Neural progenitor cell (in vitro differentiated cells): ENCODE results near the gene LSM10. TPM values are rescaled to one million over a fixed set of nuclear protein-coding genes. Genes with fewer than 3 reads are reported as not detected.

Experiments
- DNase-seq: peaks from one replicate; pipeline ENCODE4 v3.0.0-alpha.2; 2016; ENCODE audit warnings: low spot score
- H2AFZ ChIP-seq: fragments of 200-600 bp; sonication (generic); replicated peaks from 2 replicates; pipeline ENCODE4 v1.6.1; 2016; ENCODE audit warnings: antibody characterized with exemption
- H3F3A ChIP-seq: fragments of 200-600 bp; sonication (generic); 2 replicates; pipeline ENCODE4 v1.6.1; 2016; ENCODE audit warnings: antibody characterized with exemption, low read depth
- H3K27ac ChIP-seq: fragments of 200-600 bp; sonication (generic); 2 replicates; pipeline ENCODE4 v1.5.1; 2016; ENCODE audit warnings: mild to moderate bottlenecking
- H3K27me3 ChIP-seq: fragments of 200-600 bp; sonication (generic); 2 replicates; pipeline ENCODE4 v1.6.1; 2016; ENCODE audit warnings: mild to moderate bottlenecking, moderate library complexity
- H3K36me3 ChIP-seq: fragments of 200-600 bp; sonication (generic); 2 replicates; pipeline ENCODE4 v1.5.1; 2016
- H3K4me1 ChIP-seq: fragments of 200-600 bp; sonication (generic); 2 replicates; pipeline ENCODE4 v1.6.1; 2016; ENCODE audit warnings: mixed run types
- H3K4me2 ChIP-seq: fragments of 200-600 bp; sonication (generic); 2 replicates; pipeline ENCODE4 v1.6.1; 2016
- H3K4me3 ChIP-seq: fragments of 200-600 bp; sonication (generic); 2 replicates; pipeline ENCODE4 v1.5.1; 2016
- H3K79me2 ChIP-seq: fragments of 200-600 bp; sonication (generic); 2 replicates; pipeline ENCODE4 v1.6.1; 2016; ENCODE audit warnings: low read depth
- H3K9ac ChIP-seq: fragments of 200-600 bp; sonication (generic); 2 replicates; pipeline ENCODE4 v1.6.1; 2016
- H3K9me3 ChIP-seq: fragments of 200-600 bp; sonication (generic); 2 replicates; pipeline ENCODE4 v1.5.1; 2016; ENCODE audit warnings: low read depth
- H4K20me1 ChIP-seq: fragments of 200-600 bp; sonication (generic); 2 replicates; pipeline ENCODE4 v1.6.1; 2016; ENCODE audit warnings: low read depth
- H3K27ac Mint-ChIP-seq: 3 replicates; pipeline ENCODE4 v1.8.0; 2021; ENCODE audit warnings: mixed read lengths
- H3K27me3 Mint-ChIP-seq: 2 replicates; pipeline ENCODE4 v1.8.0; 2022; ENCODE audit warnings: low read depth, mild to moderate bottlenecking, inconsistent platforms, moderate library complexity, mixed read lengths; ENCODE audit not compliant: insufficient read depth
- H3K36me3 Mint-ChIP-seq: 3 replicates; pipeline ENCODE4 v1.8.0; 2021; ENCODE audit warnings: mixed read lengths
- H3K4me1 Mint-ChIP-seq: 3 replicates; pipeline ENCODE4 v1.8.0; 2021; ENCODE audit warnings: mixed read lengths
- H3K4me3 Mint-ChIP-seq: 3 replicates; pipeline ENCODE4 v1.8.0; 2021; ENCODE audit warnings: mild to moderate bottlenecking, moderate library complexity, mixed read lengths
- H3K9me3 Mint-ChIP-seq: 3 replicates; pipeline ENCODE4 v1.8.0; 2020; ENCODE audit warnings: mixed read lengths
- CTCF ChIP-seq: fragments of 200-600 bp; sonication (generic); IDR thresholded peaks from 2 replicates; pipeline ENCODE4 v1.5.1; 2017; ENCODE audit warnings: antibody characterized with exemption, mild to moderate bottlenecking
- EZH2 ChIP-seq: fragments of 200-600 bp; sonication (generic); IDR thresholded peaks from 2 replicates; pipeline ENCODE4 v1.6.1; 2017; ENCODE audit warnings: antibody characterized with exemption, mild to moderate bottlenecking, moderate library complexity
- EZH2phosphoT487 ChIP-seq: fragments of 200-600 bp; sonication (generic); IDR thresholded peaks from 2 replicates; pipeline ENCODE4 v1.6.1; 2017; ENCODE audit warnings: antibody characterized with exemption
- total RNA-seq: library from RNA; depleted of rRNA; stranded (reverse); fragments of >200 nt; gene quantifications from 2 replicates; pipeline ENCODE4 v1.2.3, GENCODE V29; 2015; ENCODE audit warnings: low replicate concordance

LSM10 gene
- total RNA-seq, 1 donor from 2014 or later, result 8.6 TPM

- Mint-ChIP-seq H3K4me3 (no peak overlapping the region), H3K36me3 (peaks cover 16% of the 10 kb centered on the region), H3K9me3 (no peaks in the 10 kb centered on the region), H3K4me1 (peaks cover 11% of the 10 kb centered on the region), H3K27ac (no peak overlapping the region), H3K27me3 (peaks cover 3% of the 10 kb centered on the region)
- H3K4me1 ChIP-seq, result no peaks in the 10 kb centered on the region
- H4K20me1 ChIP-seq, result no peaks in the 10 kb centered on the region
- no peaks in the 10 kb centered on the region for H3K9me3 ChIP-seq
- H3K36me3 ChIP-seq, result no peaks in the 10 kb centered on the region
- TF ChIP-seq EZH2phosphoT487 (no peak), CTCF (no peak), EZH2 (no peak)
- H3K27ac ChIP-seq, result no peak overlapping the region
- H3K9ac ChIP-seq, result no peak overlapping the region
- DNase-seq, result no peak
- H3F3A ChIP-seq, result peaks cover 9% of the 10 kb centered on the region
- H3K4me3 ChIP-seq, result no peak overlapping the region
- H3K79me2 ChIP-seq, result no peaks in the 10 kb centered on the region
- H3K27me3 ChIP-seq, result no peaks in the 10 kb centered on the region
- H3K4me2 ChIP-seq, result no peak overlapping the region
- no peak overlapping the region for H2AFZ ChIP-seq
These were observed 18.1 kb upstream of the LSM10 start for GRCh38 chr1:36415661-36416326.

GRCh38 chr1:36414384-36414783 lies 16.7 kb upstream of the LSM10 start:
- peaks cover 2% of the 10 kb centered on the region for H3K27me3 Mint-ChIP-seq
- Histone ChIP-seq H3K36me3 (no peaks in the 10 kb centered on the region), H3K79me2 (no peaks in the 10 kb centered on the region), H3K4me2 (no peak overlapping the region), H4K20me1 (no peaks in the 10 kb centered on the region), H3K27ac (no peak overlapping the region), H3K9me3 (no peaks in the 10 kb centered on the region), H3K27me3 (no peaks in the 10 kb centered on the region), H2AFZ (no peak overlapping the region), H3F3A (peaks cover 9% of the 10 kb centered on the region), H3K9ac (no peak overlapping the region), H3K4me3 (no peak overlapping the region), H3K4me1 (no peaks in the 10 kb centered on the region)
- TF ChIP-seq EZH2phosphoT487, result no peak
- TF ChIP-seq EZH2, result no peak
- no peak for TF ChIP-seq CTCF
- DNase-seq, result no peak
- peaks cover 12% of the 10 kb centered on the region for H3K36me3 Mint-ChIP-seq
- H3K9me3 Mint-ChIP-seq, result no peaks in the 10 kb centered on the region
- no peak overlapping the region for H3K4me3 Mint-ChIP-seq
- peaks cover 5% of the 10 kb centered on the region for H3K4me1 Mint-ChIP-seq
- H3K27ac Mint-ChIP-seq, result no peak overlapping the region

- Histone ChIP-seq H3K9ac (no peak overlapping the region), H3K79me2 (no peaks in the 10 kb centered on the region), H4K20me1 (no peaks in the 10 kb centered on the region), H3K4me2 (no peak overlapping the region), H3K4me3 (no peak overlapping the region), H3K27ac (no peak overlapping the region), H3K9me3 (no peaks in the 10 kb centered on the region), H3K4me1 (no peaks in the 10 kb centered on the region), H3F3A (peaks cover 9% of the 10 kb centered on the region), H2AFZ (no peak overlapping the region), H3K27me3 (no peaks in the 10 kb centered on the region), H3K36me3 (no peaks in the 10 kb centered on the region)
- H3K27me3 Mint-ChIP-seq, result peaks cover 2% of the 10 kb centered on the region
- peaks cover 17% of the 10 kb centered on the region for H3K36me3 Mint-ChIP-seq
- H3K9me3 Mint-ChIP-seq, result no peaks in the 10 kb centered on the region
- peak; percentile 16 for DNase-seq
- no peak overlapping the region for H3K4me3 Mint-ChIP-seq
- peaks cover 5% of the 10 kb centered on the region for H3K4me1 Mint-ChIP-seq
- peak overlapping the region; percentile 74 for H3K27ac Mint-ChIP-seq
- TF ChIP-seq CTCF, result no peak
These were observed 14.3 kb upstream of the LSM10 start for GRCh38 chr1:36411674-36412648.
